HepG2 (cell line): ENCODE measurements around the gene JOSD1. TPM values are rescaled to one million over a fixed set of nuclear protein-coding genes. Genes with fewer than 3 reads are reported as not detected.

Source experiments
- ATAC-seq: fragments of 200-7000 bp; cut with Tn5 transposase; 3 replicates; pipeline ENCODE4 v1.9.1; 2020; ENCODE audit warnings: mild to moderate bottlenecking, moderate library complexity
- BruUV-seq: library from RNA; stranded (reverse); fragments of 400-500 nt; replicated peaks from 2 replicates; lab custom pipeline; 2021; lab: Mats Ljungman, UMichigan
- CTCF ChIA-PET: fragments of 300-600 bp; formaldehyde crosslinking; extraction: SDS; loops from one replicate; lab custom pipeline; 2021; ENCODE audit warnings: low total read pairs, inconsistent platforms, low intra/inter-chr PET ratio; lab: Yijun Ruan, JAX
- POLR2A ChIA-PET: fragments of 350-600 bp; sonication (Branson Sonifier 250); formaldehyde crosslinking; loops from one replicate; lab custom pipeline; 2020; ENCODE audit warnings: antibody characterized with exemption, inconsistent platforms; lab: Yijun Ruan, JAX
- DNase-seq: peaks from one replicate; pipeline ENCODE4 v3.0.0-alpha.2; 2015; ENCODE audit warnings: low spot score
- FAIRE-seq: peaks from 3 replicates; lab custom pipeline; 2011; peaks lifted over from hg19 to GRCh38; lab: Jason Lieb, UNC
- H2AFZ ChIP-seq: one replicate; pipeline ENCODE4 v1.6.1; 2011; ENCODE audit warnings: low read length, inconsistent platforms
- H3K27ac ChIP-seq: fragments of 300-600 bp; 3 replicates; pipeline ENCODE4 v1.8.0; 2011; ENCODE audit warnings: mixed run types, mild to moderate bottlenecking, mixed read lengths, low read length, inconsistent platforms; ENCODE audit not compliant: insufficient read depth; ENCODE audit errors: extremely low read length
- H3K27me3 ChIP-seq, 2 experiments: fragments of 200-600 bp in 1 of 2; 2 replicates in 1 of 2; 3 replicates in 1 of 2; pipeline versions ENCODE4 v1.6.0 to v1.8.0; 2011; ENCODE audit warnings: low read length in 2 of 2, mild to moderate bottlenecking in 2 of 2, moderate library complexity in 2 of 2, inconsistent platforms in 1 of 2; ENCODE audit not compliant: insufficient read depth in 2 of 2, control insufficient read depth in 1 of 2
- H3K36me3 ChIP-seq, 2 experiments: fragments of 200-600 bp in 1 of 2; replicated peaks in 1 of 2; 2 replicates in 1 of 2; 3 replicates in 1 of 2; pipeline versions ENCODE4 v1.5.1 to v1.8.0; 2011; ENCODE audit warnings: low read length in 2 of 2, inconsistent platforms in 1 of 2; ENCODE audit not compliant: insufficient read depth in 2 of 2, control insufficient read depth in 1 of 2
- H3K4me1 ChIP-seq: 2 replicates; pipeline ENCODE4 v1.5.1; 2012; ENCODE audit warnings: low read length, inconsistent platforms; ENCODE audit not compliant: insufficient read depth
- H3K4me2 ChIP-seq: 2 replicates; pipeline ENCODE4 v1.6.0; 2011; ENCODE audit warnings: low read depth, low read length, inconsistent platforms
- H3K4me3 ChIP-seq, 3 experiments: fragments of 200-600 bp in 1 of 3; sonication (generic), shearing (Covaris generic) in 1 of 3; replicated peaks in 1 of 3; 2 replicates each; pipeline ENCODE4 v1.5.1; 2011 to 2016; ENCODE audit warnings: low read length in 3 of 3, inconsistent platforms in 2 of 3, low read depth in 2 of 3, mild to moderate bottlenecking in 2 of 3, control low read depth in 1 of 3, mixed read lengths in 1 of 3; ENCODE audit not compliant: insufficient read depth in 1 of 3
- H3K79me2 ChIP-seq: one replicate; pipeline ENCODE4 v1.6.1; 2011; ENCODE audit warnings: low read length, inconsistent platforms; ENCODE audit not compliant: insufficient read depth
- H3K9ac ChIP-seq: 2 replicates; pipeline ENCODE4 v1.6.0; 2011; ENCODE audit warnings: mild to moderate bottlenecking, low read depth, low read length, inconsistent platforms; ENCODE audit not compliant: insufficient read depth
- H3K9me3 ChIP-seq: 2 replicates; pipeline ENCODE4 v1.5.1; 2012; ENCODE audit warnings: mild to moderate bottlenecking, low read length
- H4K20me1 ChIP-seq: 2 replicates; pipeline ENCODE4 v1.6.0; 2011; ENCODE audit warnings: inconsistent platforms, mild to moderate bottlenecking, low read length, moderate library complexity; ENCODE audit not compliant: insufficient read depth
- BCL3 ChIP-seq: sonication (generic); formaldehyde crosslinking; IDR thresholded peaks from 2 replicates; pipeline ENCODE4 v1.5.1; 2020; ENCODE audit warnings: mild to moderate bottlenecking, missing genetic modification reagents, moderate library complexity
- GATAD1 ChIP-seq: IDR thresholded peaks from 2 replicates; pipeline ENCODE4 v1.6.1; 2016; ENCODE audit warnings: missing genetic modification reagents, missing compliant biosample characterization
- MAF1 ChIP-seq: sonication (generic); formaldehyde crosslinking; IDR thresholded peaks from 2 replicates; pipeline ENCODE4 v1.5.0; 2020; ENCODE audit warnings: missing genetic modification reagents, borderline replicate concordance
- SMYD3 ChIP-seq: sonication (generic); formaldehyde crosslinking; IDR thresholded peaks from 2 replicates; pipeline ENCODE4 v1.8.1; 2023; ENCODE audit warnings: mild to moderate bottlenecking, missing genetic modification reagents
- SNRNP70 ChIP-seq: fragments of 200-400 bp; formaldehyde crosslinking; IDR thresholded peaks from 2 replicates; pipeline ENCODE4 v1.6.1; 2017; ENCODE audit warnings: mild to moderate bottlenecking, low read depth, low read length, moderate library complexity
- ZBTB33 ChIP-seq: sonication (generic); formaldehyde crosslinking; IDR thresholded peaks from 2 replicates; pipeline ENCODE4 v1.4.0; 2020; ENCODE audit warnings: missing genetic modification reagents
- ZNF788 ChIP-seq: sonication (generic); formaldehyde crosslinking; IDR thresholded peaks from 2 replicates; pipeline ENCODE4 v1.5.0; 2020; ENCODE audit warnings: mild to moderate bottlenecking, missing genetic modification reagents, borderline replicate concordance
- WGBS: methylation state at CpG from one replicate; pipeline ENCODE4 v1.1.6; 2017; ENCODE audit warnings: low lambda C conversion rate; 5-methylcytosine and 5-hydroxymethylcytosine counted together
- in situ Hi-C: cut with HindIII; loops from 2 replicates; pipeline ENCODE4 v1.10.0; 2017; ENCODE audit warnings: low pct_unique_long_range_greater_than_20kb; ENCODE audit not compliant: extremely low pct_ligation_motif_present
- intact Hi-C: fragments of 100-400 bp; cut with micrococcal nuclease; formaldehyde crosslinking; loops from one replicate; pipeline ENCODE4 v1.10.0; 2022; ENCODE audit not compliant: unreplicated experiment
- polyA plus RNA-seq, 8 experiments: library from polyadenylated mRNA; depleted of rRNA in 3 of 8; stranded (reverse) in 7 of 8; unstranded in 1 of 8; fragments of >200 nt; fragmentation: Illumina TruSeq in 4 of 8; extraction: Trizol in 4 of 8; gene quantifications; 2 replicates each; pipeline versions ENCODE4 v1.2.1 to v1.2.3, GENCODE V29; 2011 to 2016; ENCODE audit warnings: low read depth in 4 of 8, missing spikeins in 1 of 8, mixed read lengths in 1 of 8; ENCODE audit not compliant: insufficient read depth in 1 of 8
- total RNA-seq, 5 experiments: library from RNA; depleted of rRNA; stranded (reverse); fragments of >200 nt; fragmentation: Illumina TruSeq; extraction: Trizol; gene quantifications; 2 replicates each; pipeline ENCODE4 v1.2.3, GENCODE V29; 2016; ENCODE audit warnings: low read depth in 1 of 5

Gene JOSD1
- total and polyA plus RNA-seq, 2 of the 13 experiments (the other 11 are each of a cell fraction or from before 2014, with no cell fraction given) = 31.7 to 38.4 TPM

GRCh38 chr22:38655519-38656255, 45.1 kb downstream of the JOSD1 start (continued):
- TF ChIP-seq BCL3 (CRISPR knock-in tag) (0 out of 2 replicates have a peak, but pooled peaks have one; percentile 15), MAF1 (CRISPR knock-in tag) (no peak)

GRCh38 chr22:38653741-38654140, 47.0 kb downstream of the JOSD1 start:
- in situ Hi-C loops (no loop called here), intact Hi-C loops (no loop called here)
- no peaks in the 10 kb centered on the region for H4K20me1 ChIP-seq
- 94% methylated on average over 8 of the region's 8 CpGs for WGBS
- CTCF ChIA-PET = no interaction called here
- H3K36me3 ChIP-seq = no peaks in the 10 kb centered on the region
- no peaks in the 10 kb centered on the region for H3K9me3 ChIP-seq
- DNase-seq = no peak
- H3K27me3 ChIP-seq = no peaks in the 10 kb centered on the region; a peak in 1 of 5 replicates
- no peak for FAIRE-seq
- no peak overlapping the region for H2AFZ ChIP-seq
- H3K4me2 ChIP-seq = no peak overlapping the region
- peaks cover 5% of the 10 kb centered on the region; the same call in 1 of the 2 replicates for H3K4me1 ChIP-seq
- H3K79me2 ChIP-seq = peaks cover 10% of the 10 kb centered on the region
- ATAC-seq = no peak
- no peak overlapping the region for H3K27ac ChIP-seq
- H3K9ac ChIP-seq = no peak overlapping the region
- TF ChIP-seq SMYD3 (CRISPR knock-in tag) (no peak), ZNF788 (CRISPR knock-in tag) (no peak), SNRNP70 (no peak), GATAD1 (CRISPR knock-in tag) (no peak), ZBTB33 (CRISPR knock-in tag) (no peak)
- H3K4me3 ChIP-seq = no peak overlapping the region
- no TSS peak for BruUV-seq
- POLR2A ChIA-PET = no interaction called here
